ENCODE measurements around the gene EPHA2. TPM values are rescaled to one million over a fixed set of nuclear protein-coding genes. Genes with fewer than 3 reads are reported as not detected.

Gene EPHA2
- total RNA-seq, 2 experiments from 2014 or later: 0.22 to 0.33 TPM

- ChIA-PET POLR2A (no interaction called here), CTCF (interaction anchor here (0.7 to 1.7 kb wide), 2 partner anchors 43 to 313 kb away, joined by 3 to 4 read pairs; no protein-coding TSS in a partner anchor)
- Mint-ChIP-seq H3K4me1 (ENCODE audit: low read depth) (peaks cover 10% of the 10 kb centered on the region), H3K27ac (no peak overlapping the region), H3K36me3 (no peaks in the 10 kb centered on the region), H3K4me3 (no peak overlapping the region), H3K9me3 (no peaks in the 10 kb centered on the region), H3K27me3 (no peaks in the 10 kb centered on the region)
- no peak for DNase-seq
- intact Hi-C loops (cut with micrococcal nuclease): no loop called here
Observed at GRCh38 chr1:16125088-16125470, 30.8 kb downstream of the EPHA2 start.

DNA sequence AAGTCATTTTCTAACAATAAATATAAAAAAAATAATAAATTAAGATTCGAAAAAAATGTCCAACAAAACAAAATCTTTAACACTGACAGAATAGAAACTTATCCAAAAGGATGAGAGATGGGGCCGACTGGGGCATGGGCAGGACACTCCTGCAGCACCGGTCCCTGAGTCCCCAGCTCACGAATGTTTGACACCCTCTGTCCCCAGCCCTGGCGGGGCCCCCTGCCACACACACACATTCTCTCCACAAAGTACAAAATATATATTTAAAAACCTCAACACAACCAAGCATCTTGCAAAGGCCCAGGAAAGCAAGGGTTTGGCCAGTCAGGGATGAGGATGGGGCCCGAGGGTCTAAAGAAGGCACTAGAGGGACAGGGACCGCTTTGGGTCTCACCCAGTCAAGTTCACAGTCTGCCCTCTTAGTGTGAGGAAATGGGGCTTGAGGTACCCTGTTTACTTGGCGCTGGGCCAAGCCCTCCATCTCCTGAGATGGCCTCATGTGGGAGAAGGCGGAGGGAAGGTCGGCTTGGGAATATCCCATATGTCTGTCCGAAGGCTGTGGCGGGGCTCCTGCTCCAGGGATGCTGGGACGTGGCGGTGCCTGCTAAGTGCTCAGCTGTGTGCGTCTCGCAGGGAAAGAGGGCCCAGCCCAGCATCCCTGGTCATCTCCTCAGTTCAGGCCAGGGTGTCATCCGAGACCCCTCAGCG is 31.3 kb downstream of the EPHA2 start:
- intact Hi-C loops (cut with micrococcal nuclease): no loop called here
- no peaks in the 10 kb centered on the region for H3K36me3 Mint-ChIP-seq
- no peak overlapping the region for H3K4me3 Mint-ChIP-seq
- ChIA-PET CTCF (interaction anchor here (0.7 to 1.7 kb wide), 3 partner anchors 42 to 312 kb away, joined by 3 to 4 read pairs (median 3); no protein-coding TSS in a partner anchor), POLR2A (no interaction called here)
- H3K4me1 Mint-ChIP-seq (ENCODE audit: low read depth): peaks cover 10% of the 10 kb centered on the region
- no peak for DNase-seq
- H3K27me3 Mint-ChIP-seq: no peaks in the 10 kb centered on the region
- H3K9me3 Mint-ChIP-seq: no peaks in the 10 kb centered on the region
- no peak overlapping the region for H3K27ac Mint-ChIP-seq

GRCh38 chr1:16122916-16123315 is 33.0 kb downstream of the EPHA2 start:
- CTCF ChIA-PET: interaction anchor here (0.8 to 1.4 kb wide), 2 partner anchors 44 to 64 kb away, joined by 4 read pairs; no protein-coding TSS in a partner anchor
- intact Hi-C loops (cut with micrococcal nuclease): no loop called here
- DNase-seq: peak; percentile 79

DNA sequence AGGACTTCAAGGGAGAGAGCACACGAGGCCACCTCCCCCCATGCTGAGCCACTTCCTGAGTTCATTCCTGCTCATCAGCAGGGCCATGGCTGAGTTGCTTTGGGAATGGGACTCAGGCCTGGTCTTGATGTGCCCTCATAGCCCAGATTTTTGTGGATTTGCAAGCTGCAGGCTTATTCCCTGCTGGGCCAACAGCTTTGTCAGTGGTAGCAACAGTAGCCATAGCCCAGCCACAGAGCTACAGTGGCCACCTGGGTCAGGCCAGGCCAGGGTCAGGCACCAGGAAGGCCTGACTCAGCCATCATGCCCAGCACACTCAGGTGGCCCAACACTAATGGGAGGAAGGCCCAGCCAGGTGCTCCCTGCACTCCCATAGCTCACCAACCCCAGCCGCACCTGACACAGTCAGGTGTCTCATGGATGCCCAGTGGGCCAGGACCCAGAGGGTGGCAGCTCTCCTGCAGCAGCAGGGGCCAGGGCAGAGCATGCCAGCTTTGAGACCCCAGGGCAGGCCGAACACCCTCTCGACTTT is 33.5 kb downstream of the EPHA2 start:
- H3K9me3 Mint-ChIP-seq: no peaks in the 10 kb centered on the region
- intact Hi-C loops (cut with micrococcal nuclease): no loop called here
- no peaks in the 10 kb centered on the region for H3K27me3 Mint-ChIP-seq
- no peak overlapping the region for H3K27ac Mint-ChIP-seq
- no peaks in the 10 kb centered on the region for H3K36me3 Mint-ChIP-seq
- no peak overlapping the region for H3K4me3 Mint-ChIP-seq
- H3K4me1 Mint-ChIP-seq (ENCODE audit: low read depth): peaks cover 10% of the 10 kb centered on the region
- DNase-seq: no peak
- CTCF ChIA-PET: interaction anchor here (0.8 to 1.4 kb wide), 2 partner anchors 43 to 65 kb away, joined by 4 read pairs; no protein-coding TSS in a partner anchor
- POLR2A ChIA-PET: no interaction called here

More at GRCh38 chr1:16122916-16123315, 33.0 kb downstream of the EPHA2 start:
- Mint-ChIP-seq H3K36me3 (no peaks in the 10 kb centered on the region), H3K4me1 (ENCODE audit: low read depth) (peaks cover 10% of the 10 kb centered on the region), H3K27me3 (no peaks in the 10 kb centered on the region), H3K9me3 (no peaks in the 10 kb centered on the region), H3K4me3 (no peak overlapping the region), H3K27ac (no peak overlapping the region)
- POLR2A ChIA-PET: no interaction called here

DNA sequence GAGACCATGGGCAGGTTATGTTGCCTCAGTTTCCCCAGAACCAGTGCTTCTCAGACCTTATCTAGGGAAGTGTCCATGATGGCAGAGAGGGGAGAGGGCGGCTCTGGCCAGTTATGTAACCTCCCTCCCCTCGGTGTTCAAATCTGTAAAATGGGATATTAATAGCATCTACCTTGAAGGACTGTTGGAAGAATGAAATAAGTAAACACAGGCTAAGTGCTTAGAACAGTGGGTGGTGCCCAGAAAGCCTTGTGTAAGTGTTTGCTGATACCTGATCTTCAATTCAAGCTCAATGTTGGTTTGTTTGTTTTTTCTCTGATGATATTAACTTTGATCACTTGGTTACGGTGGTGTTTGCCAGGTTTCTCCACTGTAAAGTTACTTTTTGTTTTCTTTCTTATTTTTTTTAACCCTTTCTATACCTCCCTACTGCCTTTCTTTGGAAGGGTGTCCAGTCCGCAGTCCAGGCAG is 34.9 kb downstream of the EPHA2 start:
- Mint-ChIP-seq H3K4me1 (ENCODE audit: low read depth) (peaks cover 10% of the 10 kb centered on the region), H3K27ac (no peak overlapping the region), H3K36me3 (no peaks in the 10 kb centered on the region), H3K27me3 (no peaks in the 10 kb centered on the region), H3K9me3 (no peaks in the 10 kb centered on the region), H3K4me3 (no peak overlapping the region)
- no peak for DNase-seq
- CTCF ChIA-PET: no interaction called here
- POLR2A ChIA-PET: interaction anchor here (0.6 to 0.7 kb wide), 2 partner anchors 55 to 530 kb away, joined by 4 to 5 read pairs; no protein-coding TSS in a partner anchor
- intact Hi-C loops (cut with micrococcal nuclease): no loop called here

GRCh38 chr1:16120407-16120806 is 35.5 kb downstream of the EPHA2 start:
- Mint-ChIP-seq H3K9me3 (no peaks in the 10 kb centered on the region), H3K4me3 (no peak overlapping the region), H3K27me3 (no peaks in the 10 kb centered on the region), H3K36me3 (no peaks in the 10 kb centered on the region), H3K27ac (no peak overlapping the region), H3K4me1 (ENCODE audit: low read depth) (peaks cover 10% of the 10 kb centered on the region)
- intact Hi-C loops (cut with micrococcal nuclease): no loop called here
- DNase-seq: no peak
- ChIA-PET POLR2A (no interaction called here), CTCF (interaction anchor here (0.7 kb wide), 1 partner anchor 42 kb away, joined by 3 read pairs; no protein-coding TSS in a partner anchor)

DNA sequence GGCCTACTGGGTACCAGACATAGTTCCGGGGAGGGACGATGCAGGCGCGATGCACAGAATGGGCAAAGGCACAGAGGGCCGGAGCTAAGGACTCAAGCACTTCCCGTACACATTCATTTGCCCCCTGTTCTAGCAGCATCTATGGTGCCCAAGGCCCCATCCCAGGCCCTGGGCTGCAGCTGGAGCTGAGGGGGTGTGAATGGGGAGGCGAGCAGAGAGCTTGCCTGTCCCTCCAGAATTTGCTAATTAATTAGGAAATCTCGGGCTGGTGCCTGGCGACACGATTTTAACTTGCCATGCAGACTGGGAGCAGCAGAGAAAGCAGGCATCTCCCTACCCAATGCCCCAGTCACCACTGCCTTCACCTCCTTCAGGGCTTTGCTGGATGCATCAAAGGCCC is 35.9 kb downstream of the EPHA2 start:
- Mint-ChIP-seq H3K9me3 (no peaks in the 10 kb centered on the region), H3K27me3 (no peaks in the 10 kb centered on the region), H3K36me3 (no peaks in the 10 kb centered on the region), H3K27ac (no peak overlapping the region), H3K4me1 (ENCODE audit: low read depth) (peaks cover 10% of the 10 kb centered on the region), H3K4me3 (no peak overlapping the region)
- no peak for DNase-seq
- POLR2A ChIA-PET: no interaction called here
- CTCF ChIA-PET: interaction anchor here (0.7 kb wide), 1 partner anchor 41 kb away, joined by 3 read pairs; no protein-coding TSS in a partner anchor
- intact Hi-C loops (cut with micrococcal nuclease): no loop called here

DNA sequence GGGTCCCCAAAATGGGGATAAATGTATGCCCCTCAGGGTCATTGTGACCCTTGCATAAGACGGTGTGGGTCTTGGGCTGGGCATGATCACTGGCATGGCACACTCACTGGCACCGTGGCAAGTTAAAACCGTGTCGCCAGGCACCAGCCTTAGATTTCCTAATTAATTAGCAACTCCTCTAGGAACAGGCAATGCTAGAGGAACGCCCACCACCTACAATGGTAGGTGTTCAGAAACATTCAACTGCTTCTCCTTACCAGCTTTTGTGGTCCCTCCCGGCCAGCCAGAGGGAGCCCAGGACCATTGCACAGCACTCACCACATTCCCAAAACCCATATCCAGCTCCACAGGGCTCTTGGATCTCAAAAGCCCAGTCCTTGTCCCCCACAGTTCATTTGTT is 36.4 kb downstream of the EPHA2 start:
- no peaks in the 10 kb centered on the region for H3K27me3 Mint-ChIP-seq
- H3K36me3 Mint-ChIP-seq: no peaks in the 10 kb centered on the region
- no peak overlapping the region for H3K27ac Mint-ChIP-seq
- H3K4me1 Mint-ChIP-seq (ENCODE audit: low read depth): peaks cover 10% of the 10 kb centered on the region
- no peaks in the 10 kb centered on the region for H3K9me3 Mint-ChIP-seq
- ChIA-PET POLR2A (no interaction called here), CTCF (no interaction called here)
- intact Hi-C loops (cut with micrococcal nuclease): no loop called here
- no peak for DNase-seq
- no peak overlapping the region for H3K4me3 Mint-ChIP-seq

GRCh38 chr1:16118706-16119105 is 37.2 kb downstream of the EPHA2 start:
- Mint-ChIP-seq H3K4me1 (ENCODE audit: low read depth) (peaks cover 9% of the 10 kb centered on the region), H3K27ac (no peak overlapping the region), H3K9me3 (no peaks in the 10 kb centered on the region), H3K27me3 (no peaks in the 10 kb centered on the region), H3K36me3 (no peaks in the 10 kb centered on the region), H3K4me3 (no peak overlapping the region)
- intact Hi-C loops (cut with micrococcal nuclease): no loop called here
- ChIA-PET CTCF (no interaction called here), POLR2A (no interaction called here)
- DNase-seq: no peak

- Mint-ChIP-seq H3K36me3 (no peaks in the 10 kb centered on the region), H3K4me1 (ENCODE audit: low read depth) (peaks cover 4% of the 10 kb centered on the region), H3K27ac (no peak overlapping the region), H3K9me3 (no peaks in the 10 kb centered on the region), H3K27me3 (no peaks in the 10 kb centered on the region), H3K4me3 (no peak overlapping the region)
- ChIA-PET CTCF (interaction anchor here (0.7 to 1.0 kb wide), 3 partner anchors 35 to 126 kb away, joined by 3 to 5 read pairs (median 5); no protein-coding TSS in a partner anchor), POLR2A (no interaction called here)
- no peak for DNase-seq
- intact Hi-C loops (cut with micrococcal nuclease): no loop called here
Observed at GRCh38 chr1:16117936-16118335, 37.9 kb downstream of the EPHA2 start.

DNA sequence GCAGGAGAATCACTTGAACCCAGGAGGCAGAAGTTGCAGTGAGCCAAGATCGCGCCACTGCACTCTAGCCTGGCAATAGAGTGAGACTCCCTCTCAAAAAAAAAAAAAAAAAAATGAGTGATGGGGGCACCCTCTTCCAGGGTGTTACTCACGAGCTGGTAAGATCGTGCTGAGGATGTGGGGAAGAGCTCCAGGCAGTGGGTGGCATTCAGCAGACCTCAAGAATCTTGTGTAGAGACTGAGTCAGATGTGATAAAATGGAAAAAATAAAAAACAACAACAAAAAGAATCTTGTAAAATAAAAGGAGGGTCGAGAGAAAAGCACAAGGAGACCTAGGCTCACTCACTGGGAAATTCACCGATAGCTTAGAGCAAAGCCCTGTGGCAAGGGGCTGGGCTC is 38.5 kb downstream of the EPHA2 start:
- ChIA-PET CTCF (interaction anchor here (0.7 to 1.0 kb wide), 3 partner anchors 35 to 126 kb away, joined by 3 to 5 read pairs (median 5); no protein-coding TSS in a partner anchor), POLR2A (no interaction called here)
- Mint-ChIP-seq H3K27ac (no peak overlapping the region), H3K27me3 (no peaks in the 10 kb centered on the region), H3K9me3 (no peaks in the 10 kb centered on the region), H3K36me3 (no peaks in the 10 kb centered on the region), H3K4me3 (no peak overlapping the region), H3K4me1 (ENCODE audit: low read depth) (no peaks in the 10 kb centered on the region)
- intact Hi-C loops (cut with micrococcal nuclease): no loop called here
- DNase-seq: no peak

DNA sequence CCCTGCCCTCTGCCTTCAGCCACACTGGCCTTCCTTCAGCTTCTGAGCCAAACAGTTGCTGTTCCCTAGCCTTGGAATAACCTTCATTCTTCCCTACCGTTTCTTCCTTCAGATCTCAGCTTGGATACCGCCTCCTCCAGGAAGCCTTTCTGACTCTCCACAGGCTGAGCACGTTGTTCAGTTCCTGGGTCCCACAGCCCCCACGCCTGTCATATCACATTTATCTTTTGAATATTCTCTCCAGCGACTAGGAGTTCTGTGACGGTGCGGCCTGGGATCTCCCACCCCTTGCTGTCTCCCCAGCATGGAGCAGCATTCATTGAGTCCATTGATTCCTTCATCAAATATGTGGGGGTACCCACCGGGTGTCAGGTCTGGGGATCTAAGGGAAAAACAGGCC is 39.2 kb downstream of the EPHA2 start:
- CTCF ChIA-PET: interaction anchor here (1.4 kb wide), 1 partner anchor 38 kb away, joined by 3 read pairs; no protein-coding TSS in a partner anchor
- Mint-ChIP-seq H3K4me3 (no peak overlapping the region), H3K9me3 (no peaks in the 10 kb centered on the region), H3K27ac (no peak overlapping the region), H3K36me3 (no peaks in the 10 kb centered on the region), H3K27me3 (peaks cover 2% of the 10 kb centered on the region), H3K4me1 (ENCODE audit: low read depth) (no peaks in the 10 kb centered on the region)
- no peak for DNase-seq
- POLR2A ChIA-PET: no interaction called here
- intact Hi-C loops (cut with micrococcal nuclease): no loop called here

Data from activated CD4-positive, alpha-beta memory T cell treated with anti-CD3 and anti-CD28 coated beads for 36 hours (primary cell).